ENCODE data around the gene FOXO4.

Gene FOXO4

DNA sequence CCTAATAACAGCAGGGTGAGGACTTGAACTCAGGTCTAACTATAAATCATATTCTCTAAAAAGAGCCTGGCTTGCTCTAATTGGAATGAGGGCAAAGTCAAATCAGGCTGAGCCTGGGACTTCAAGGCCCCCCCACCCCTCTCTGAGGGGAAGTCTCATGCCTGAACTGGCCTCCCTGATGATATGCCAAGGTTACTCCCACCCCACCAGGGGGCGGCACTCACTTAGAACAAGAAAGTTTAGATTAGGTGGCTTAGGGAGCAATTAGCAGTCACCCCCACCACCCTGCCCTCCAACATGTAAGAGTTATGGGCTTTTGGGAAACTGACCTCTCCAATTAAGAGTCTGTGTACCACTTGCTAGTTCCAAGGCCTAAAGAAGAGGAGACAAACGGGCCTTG lies 2.7 kb downstream of the FOXO4 start:
- FAIRE-seq (no peak), DNase-seq (ENCODE audit: insufficient read length, low spot score) (no peak)

DNA sequence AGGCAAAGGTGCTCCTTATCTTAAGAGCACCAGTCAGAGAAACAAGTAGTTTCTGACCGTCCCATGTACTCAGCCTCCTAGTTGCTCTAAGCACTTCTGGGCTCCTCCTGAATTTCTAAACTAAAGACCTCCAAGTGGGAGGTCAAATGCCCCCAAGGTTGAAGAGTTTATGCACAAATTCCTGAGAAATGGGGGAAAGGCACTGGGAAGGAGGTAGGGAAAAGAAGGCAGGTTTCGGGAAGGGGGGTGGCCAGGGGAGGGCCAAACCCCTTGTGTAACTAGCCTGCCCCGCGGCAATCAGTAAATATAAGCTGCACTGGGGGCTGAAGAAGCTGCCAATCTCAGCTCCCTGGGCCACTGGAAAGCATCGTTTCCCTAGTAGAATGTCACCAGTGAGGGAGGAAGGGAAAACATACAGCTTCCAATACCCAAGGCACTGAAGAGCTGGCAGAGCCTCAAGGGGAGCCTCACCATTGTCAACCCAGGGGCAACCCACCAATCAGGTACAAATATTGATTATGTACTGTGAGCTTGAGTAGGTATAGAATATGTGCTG lies 3.4 kb downstream of the FOXO4 start:
- no peak for FAIRE-seq
- DNase-seq (ENCODE audit: insufficient read length, low spot score): no peak

DNA sequence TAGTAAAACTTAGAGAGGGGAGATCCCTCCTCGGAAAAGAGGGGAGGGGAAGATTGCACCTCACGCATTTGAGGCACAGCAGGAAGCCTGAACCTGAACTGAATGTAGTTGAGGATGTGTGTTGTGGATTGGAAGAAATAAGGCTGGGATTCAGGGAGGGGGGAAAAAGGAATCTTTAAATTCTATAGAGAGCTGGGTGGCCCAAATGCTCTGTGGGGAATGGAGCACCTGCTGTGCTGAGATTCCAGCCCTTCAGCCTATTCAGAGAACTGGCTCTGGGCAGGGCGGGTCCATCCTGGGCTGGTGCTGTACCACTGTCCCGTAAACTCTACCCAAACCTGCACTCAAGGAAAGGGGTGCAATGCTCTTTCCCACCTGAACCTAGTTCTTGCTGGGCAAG lies 4.1 kb downstream of the FOXO4 start:
- FAIRE-seq: no peak
- DNase-seq (ENCODE audit: insufficient read length, low spot score): no peak

DNA sequence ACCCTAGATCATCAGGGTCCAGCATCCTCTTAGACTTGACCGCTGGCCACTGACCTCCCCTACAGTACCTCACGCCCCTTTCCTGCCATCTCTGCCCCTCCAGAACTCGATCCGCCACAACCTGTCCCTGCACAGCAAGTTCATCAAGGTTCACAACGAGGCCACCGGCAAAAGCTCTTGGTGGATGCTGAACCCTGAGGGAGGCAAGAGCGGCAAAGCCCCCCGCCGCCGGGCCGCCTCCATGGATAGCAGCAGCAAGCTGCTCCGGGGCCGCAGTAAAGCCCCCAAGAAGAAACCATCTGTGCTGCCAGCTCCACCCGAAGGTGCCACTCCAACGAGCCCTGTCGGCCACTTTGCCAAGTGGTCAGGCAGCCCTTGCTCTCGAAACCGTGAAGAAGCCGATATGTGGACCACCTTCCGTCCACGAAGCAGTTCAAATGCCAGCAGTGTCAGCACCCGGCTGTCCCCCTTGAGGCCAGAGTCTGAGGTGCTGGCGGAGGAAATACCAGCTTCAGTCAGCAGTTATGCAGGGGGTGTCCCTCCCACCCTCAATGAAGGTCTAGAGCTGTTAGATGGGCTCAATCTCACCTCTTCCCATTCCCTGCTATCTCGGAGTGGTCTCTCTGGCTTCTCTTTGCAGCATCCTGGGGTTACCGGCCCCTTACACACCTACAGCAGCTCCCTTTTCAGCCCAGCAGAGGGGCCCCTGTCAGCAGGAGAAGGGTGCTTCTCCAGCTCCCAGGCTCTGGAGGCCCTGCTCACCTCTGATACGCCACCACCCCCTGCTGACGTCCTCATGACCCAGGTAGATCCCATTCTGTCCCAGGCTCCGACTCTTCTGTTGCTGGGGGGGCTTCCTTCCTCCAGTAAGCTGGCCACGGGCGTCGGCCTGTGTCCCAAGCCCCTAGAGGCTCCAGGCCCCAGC lies 5.2 kb downstream of the FOXO4 start:
- DNase-seq (ENCODE audit: insufficient read length, low spot score) (no peak), FAIRE-seq (no peak)

DNA sequence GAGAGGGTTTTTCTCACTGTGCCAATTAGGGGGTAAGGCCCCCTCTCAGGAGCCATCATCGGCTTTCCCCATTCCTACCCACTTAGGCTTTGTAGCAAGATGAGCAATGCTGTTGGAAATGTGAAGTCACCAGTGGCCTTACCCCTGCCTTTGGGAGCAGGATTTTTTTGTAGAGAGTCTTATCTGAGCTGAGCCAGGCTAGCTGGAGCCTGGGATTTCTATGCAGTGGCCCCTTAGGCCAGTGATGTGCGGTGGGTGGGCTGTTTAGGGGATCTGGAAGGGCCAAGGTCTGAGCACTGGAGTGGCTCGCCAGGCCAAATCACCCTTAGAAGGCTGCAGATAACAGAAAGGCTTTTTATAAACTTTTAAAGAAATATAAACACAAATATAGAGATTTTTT lies 6.6 kb downstream of the FOXO4 start:
- no peak for DNase-seq (ENCODE audit: insufficient read length, low spot score)
- no peak for FAIRE-seq

DNA sequence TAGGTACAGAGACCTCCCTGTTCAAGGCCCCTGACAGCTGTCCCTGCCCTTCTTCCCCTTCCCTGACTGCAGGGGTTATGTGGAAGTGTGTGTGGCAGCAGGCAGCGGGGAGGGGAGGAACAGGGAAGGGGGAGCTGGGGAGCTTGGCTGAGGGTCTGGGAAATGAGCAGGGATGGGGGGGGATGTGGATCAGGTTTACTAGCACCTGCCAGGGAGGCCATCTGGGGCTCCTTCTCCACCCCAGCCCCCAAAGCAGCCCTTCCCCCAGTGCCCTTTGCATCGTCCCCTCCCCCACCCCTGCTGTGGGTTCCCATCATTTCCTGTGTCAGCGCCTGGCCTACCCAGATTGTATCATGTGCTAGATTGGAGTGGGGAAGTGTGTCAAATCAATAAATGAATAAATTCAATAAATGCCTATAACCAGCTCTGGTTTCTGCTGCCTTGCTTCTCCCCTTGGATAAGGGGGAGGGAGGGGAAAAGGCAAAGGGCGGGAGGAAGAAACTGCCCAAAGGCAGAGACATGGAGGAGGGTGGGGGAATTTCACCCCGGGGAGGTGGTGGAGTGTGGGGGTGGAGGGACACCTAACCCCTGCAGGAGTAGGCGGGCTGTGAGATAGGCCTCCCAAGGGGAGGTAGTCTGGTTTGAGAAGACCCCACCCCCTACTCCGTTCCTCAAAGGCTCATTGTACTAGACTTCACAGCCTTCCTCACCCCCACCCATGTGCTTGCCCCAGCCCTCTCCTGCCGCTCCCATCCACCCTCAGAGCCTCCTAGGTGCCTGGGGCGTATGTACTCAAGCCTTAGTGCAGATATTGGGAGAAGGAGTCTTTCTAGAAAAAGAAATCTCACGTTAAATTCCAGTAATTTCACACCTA lies 7.7 kb downstream of the FOXO4 start:
- DNase-seq (ENCODE audit: insufficient read length, low spot score) (no peak), FAIRE-seq (peak; percentile 94)

DNA sequence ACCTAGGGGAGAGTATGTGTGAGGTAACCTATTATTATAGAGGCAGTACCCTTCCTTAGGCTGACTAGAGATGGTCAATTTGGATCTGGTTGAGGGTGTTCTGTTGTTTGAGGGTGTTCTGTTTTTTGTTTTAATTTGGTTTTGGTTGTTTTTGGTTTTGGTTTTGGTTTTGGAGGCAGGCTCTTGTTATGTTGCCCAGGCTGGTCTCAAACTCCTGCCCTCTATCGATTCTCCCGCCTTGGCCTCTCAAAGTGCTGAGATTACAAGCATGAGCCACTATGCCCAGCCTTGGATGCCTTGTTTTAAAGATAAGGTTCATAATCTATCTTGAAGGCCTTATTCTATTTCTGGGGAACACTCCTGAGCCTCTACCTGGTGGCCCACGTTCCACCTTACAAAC lies 10.0 kb downstream of the FOXO4 start:
- DNase-seq (ENCODE audit: insufficient read length, low spot score) (no peak), FAIRE-seq (peak; percentile 71)

DNA sequence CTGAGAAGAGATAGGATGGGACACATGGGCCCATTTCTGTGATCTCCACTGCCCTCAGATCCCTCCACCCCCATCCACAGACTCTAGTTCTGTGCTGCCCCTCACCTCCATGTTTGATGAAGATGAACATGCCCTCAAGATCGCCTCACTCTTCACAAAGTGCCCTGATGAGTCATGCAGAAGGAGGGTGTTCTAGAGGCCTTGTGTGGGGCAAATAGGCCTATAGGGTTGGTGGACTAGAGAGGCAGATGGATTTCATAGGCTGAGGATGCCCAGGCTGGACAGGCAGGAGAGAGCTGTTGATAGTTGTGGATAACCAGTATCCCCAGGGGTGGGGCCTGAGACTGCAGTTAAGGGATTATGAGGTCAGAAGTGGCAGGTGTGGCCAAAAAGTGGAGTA lies 10.8 kb downstream of the FOXO4 start, which contains the start of gene CXorf65:
Gene CXorf65 (minus strand): TSS at position 314 of the 400 bp plus-strand sequence. CDS start 184 bp downstream, at position 130.
- DNase-seq (ENCODE audit: insufficient read length, low spot score) (no peak), FAIRE-seq (peak; percentile 85)

DNA sequence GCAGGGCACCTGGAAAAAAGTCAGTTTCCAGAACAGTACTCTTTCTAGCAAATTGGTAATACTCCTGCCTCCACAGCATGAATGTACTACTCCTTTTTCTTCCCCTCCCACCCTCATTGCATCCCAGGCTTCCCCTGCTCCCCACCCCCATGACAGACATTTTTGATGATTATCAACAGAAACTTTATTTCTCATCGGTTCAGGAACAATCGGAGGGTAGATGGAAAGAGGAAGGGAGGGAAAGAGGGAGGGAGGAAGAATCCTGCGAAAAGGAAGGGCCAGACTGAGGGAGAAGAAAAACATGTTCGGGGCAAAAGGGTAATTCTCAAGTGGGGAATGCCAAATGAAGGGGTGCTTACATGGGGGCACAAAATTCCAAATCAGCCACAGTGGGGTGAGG lies 11.6 kb downstream of the FOXO4 start:
- FAIRE-seq (no peak), DNase-seq (ENCODE audit: insufficient read length, low spot score) (no peak)

DNA sequence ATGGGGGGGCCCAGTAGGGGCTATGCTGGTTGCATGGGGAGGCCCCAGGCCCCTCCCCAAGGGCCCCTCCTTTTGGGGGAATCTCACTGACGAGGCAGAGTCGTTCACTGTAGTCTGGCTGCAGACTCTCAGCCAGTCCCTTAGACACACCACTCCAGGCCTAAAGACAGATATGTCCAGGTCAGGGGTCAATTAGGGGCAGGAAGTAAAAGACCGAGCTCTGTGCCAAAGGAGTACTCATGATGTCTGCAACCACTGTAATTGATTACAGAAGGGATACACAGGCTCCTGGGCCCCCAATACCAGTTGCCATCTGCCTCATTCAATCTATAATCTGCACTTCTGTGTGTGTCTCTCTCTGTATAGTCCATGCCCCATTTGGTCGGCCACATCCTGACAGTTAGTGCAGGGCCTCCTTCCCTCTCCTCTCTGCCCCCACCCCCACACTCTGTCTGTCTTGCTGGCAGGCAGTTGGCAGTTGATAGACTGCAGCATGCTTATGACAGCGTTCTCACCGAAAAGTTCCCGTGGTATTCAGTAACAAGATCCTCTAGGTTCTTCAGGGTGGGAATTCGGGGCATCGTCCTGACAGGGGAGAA lies 12.2 kb downstream of the FOXO4 start:
- FAIRE-seq: peak; percentile 64
- DNase-seq (ENCODE audit: insufficient read length, low spot score): no peak

DNA sequence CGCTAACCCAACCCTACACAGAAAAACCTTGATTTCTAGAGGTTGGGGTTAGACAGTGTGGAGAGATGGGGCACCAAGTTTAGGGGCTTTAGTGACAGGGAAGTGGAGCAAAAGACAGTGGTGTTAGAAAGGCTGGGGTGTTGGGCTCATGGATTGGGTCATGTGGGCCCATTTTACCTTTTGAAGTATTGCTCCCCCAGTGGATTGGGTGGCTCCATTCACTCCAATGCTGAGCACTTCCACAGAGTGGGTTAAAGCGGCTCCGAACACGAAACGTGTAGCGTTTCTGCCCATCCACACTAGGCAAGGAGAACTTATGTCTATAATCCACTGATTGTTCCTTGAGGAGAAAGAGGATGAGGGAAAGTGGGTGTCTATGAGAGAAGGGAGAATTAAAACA lies 13.4 kb downstream of the FOXO4 start:
- no peak for DNase-seq (ENCODE audit: insufficient read length, low spot score)
- FAIRE-seq: peak; percentile 57

DNA sequence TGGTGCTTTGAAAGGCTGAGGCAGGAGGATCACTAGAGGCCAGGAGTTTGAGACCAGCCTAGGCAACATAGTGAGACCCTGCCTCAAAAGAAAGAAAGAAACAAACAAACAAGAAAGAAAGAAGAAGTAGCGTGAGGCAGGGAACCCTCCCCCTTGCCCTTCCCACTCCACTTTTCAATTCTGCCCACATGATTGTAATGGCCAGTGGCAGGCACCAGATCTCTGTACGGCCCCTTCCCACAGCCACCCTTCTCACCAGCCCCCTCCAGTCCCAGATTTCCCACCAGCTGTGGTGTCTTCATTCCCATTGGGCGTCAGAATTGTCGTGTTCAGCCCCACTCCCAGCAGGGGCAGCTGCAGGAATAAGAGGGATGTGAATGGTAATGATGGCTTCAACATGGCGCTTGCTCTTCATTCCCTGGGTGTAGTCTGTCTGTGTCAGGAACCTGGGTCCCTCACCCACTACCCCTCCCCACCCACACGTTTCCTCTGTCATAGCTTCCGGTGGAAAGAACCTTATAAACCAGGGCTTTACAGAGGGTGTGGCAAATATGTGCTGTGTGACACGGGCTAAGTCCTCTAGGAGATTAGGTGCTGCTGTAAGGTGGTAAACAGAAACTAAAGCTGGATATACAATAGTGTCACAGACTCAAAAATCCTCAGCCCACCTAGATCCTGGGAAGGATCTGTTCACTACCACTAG lies 15.6 kb downstream of the FOXO4 start, which contains the start of gene IL2RG:
Gene IL2RG (minus strand): TSS at position 437 of the 703 bp plus-strand sequence. CDS start 38 bp downstream, at position 399.
- FAIRE-seq: peak; percentile 93
- DNase-seq (ENCODE audit: insufficient read length, low spot score): no peak

DNA sequence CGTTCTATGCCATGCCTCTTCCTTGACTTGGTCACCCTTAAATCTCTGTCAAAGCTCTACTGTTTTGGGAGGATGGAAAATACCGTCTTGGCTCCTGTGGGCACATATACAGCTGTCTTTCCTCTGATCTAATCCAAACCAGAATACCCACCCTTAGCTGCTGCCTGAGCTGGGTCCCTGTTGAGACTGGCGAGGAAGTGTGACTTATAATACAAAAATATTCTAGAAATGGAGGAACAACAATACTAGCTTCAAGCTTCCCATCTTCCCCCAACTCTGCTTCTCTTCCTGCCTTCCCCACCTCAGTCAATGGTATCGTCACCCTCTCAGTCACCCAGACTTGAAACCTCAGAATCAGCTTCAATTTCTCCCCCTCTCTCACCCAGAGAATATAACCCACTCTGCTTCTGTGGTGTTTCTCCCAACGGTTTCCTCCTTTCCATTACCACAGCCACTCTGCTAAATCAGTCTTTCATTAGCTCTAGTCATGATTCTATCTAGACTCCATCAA lies 16.3 kb downstream of the FOXO4 start:
- FAIRE-seq: no peak
- DNase-seq (ENCODE audit: insufficient read length, low spot score): no peak

DNA sequence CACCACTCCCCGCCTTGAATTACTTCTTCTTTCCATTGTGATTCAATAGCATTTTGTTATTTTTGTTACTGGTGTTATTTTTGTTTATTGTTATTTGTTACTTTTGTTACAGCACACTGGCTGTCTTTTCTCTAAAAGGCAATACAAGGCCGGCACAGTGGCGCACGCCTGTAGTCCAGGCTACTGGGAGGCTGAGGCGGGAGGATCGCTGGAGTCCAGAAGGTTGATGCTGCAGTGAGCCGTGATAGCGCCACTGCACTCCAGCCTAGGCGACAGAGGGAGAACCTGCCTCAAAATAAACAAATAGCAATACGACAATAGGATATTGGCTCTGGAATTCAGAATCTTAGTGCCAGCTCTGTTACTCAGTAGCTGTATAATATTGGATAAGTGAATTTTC lies 21.7 kb downstream of the FOXO4 start:
- DNase-seq (ENCODE audit: insufficient read length, low spot score) (no peak), FAIRE-seq (no peak)

DNA sequence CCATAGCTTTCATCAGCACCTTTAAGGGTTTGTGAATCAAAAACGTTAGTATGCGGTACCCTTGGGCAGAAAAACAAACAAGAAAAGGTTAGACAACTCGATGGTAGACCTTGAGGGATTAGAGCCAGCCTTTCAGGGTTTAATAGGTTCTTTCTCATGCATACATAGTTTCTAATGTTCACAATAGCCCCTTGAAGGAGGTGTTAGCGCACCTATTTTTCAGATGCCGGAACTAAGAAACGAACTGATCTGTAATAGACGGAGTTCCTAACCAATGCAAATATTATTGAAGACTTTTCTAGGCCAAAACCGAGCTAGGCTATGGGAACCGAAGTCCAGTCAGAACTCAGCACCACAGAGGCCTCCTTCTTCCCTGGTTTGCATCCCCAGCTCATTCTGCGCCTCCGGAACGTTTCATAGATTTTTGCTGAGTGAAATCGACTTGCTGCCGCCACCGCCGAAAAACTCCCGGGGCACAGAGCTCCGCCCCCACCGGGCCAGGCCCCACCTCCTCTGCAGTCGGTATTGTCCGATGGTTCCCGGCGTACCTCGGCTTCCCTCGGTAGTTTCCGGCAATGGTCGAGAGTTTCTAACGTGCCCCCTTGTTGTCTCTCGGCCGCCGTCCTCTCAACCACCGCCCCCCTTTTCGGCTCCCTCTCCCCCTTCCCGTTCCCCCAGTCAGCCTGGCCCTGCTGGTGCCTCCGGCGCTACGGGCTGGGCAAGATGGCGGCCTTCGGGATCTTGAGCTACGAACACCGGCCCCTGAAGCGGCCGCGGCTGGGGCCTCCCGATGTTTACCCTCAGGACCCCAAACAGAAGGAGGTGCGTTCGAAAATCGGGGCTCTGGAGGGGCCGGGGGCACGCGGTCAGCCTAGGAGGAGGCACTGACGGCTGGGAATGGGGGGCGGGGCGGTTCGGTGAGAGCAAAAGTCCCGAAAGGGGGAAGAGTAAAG lies 22.7 kb downstream of the FOXO4 start, which contains the start of gene MED12:
Gene MED12 (plus strand): TSS at position 565 of the 953 bp plus-strand sequence. CDS start 159 bp downstream, at position 724.
- FAIRE-seq: peak; percentile 97
- peak; percentile 46 for DNase-seq (ENCODE audit: insufficient read length, low spot score)

DNA sequence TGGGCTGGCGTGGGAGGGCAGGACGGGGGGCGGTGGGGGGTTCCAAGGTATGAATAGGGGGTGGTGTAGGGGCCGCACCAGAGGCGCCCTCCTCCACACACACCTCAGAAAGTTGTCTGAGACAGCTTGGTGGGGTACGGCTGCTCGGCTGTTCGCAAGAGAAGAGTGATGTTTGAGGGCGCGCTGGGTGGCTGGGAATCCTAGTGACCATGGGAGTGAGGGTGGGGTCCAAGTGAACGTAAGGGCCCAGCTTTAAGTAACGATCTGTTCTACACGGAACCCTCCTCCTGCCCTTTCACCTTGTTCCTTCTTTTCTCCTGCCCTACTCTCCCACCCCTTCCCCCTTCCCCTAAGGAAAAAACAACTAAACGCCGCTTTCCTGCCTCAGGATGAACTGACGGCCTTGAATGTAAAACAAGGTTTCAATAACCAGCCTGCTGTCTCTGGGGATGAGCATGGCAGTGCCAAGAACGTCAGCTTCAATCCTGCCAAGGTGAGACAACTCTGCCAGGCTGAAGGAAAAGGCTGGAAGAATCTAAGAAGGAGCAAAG lies 23.4 kb downstream of the FOXO4 start:
- DNase-seq (ENCODE audit: insufficient read length, low spot score) (no peak), FAIRE-seq (no peak)

DNA sequence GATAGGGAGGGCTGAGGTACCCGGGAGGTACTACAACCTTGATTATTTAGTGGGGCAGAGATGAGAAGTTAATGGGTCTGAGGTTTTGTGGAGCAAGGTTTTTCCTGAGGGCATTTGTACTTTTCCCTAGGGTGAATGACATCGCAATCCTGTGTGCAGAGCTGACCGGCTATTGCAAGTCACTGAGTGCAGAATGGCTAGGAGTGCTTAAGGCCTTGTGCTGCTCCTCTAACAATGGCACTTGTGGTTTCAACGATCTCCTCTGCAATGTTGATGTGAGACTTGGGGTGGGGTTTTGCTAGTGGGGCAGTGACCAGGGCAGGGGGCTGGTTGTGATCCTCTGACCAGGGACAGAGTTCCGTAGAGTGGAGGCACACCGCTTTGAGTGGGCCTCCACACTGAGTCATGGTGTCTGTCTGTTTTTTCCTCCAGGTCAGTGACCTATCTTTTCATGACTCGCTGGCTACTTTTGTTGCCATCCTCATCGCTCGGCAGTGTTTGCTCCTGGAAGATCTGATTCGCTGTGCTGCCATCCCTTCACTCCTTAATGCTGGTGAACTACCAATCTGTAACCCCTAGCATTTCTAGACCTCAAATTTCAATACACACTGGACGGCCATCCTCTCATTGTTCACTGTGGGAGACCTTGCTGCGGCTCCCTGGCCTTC lies 32.6 kb downstream of the FOXO4 start:
- no peak for DNase-seq (ENCODE audit: insufficient read length, low spot score)
- no peak for FAIRE-seq
